Adipose tissue (tissue), 3 donors: Measurements from ENCODE around the gene PDCD1LG2. TPM values are rescaled to one million over a fixed set of nuclear protein-coding genes. Genes with fewer than 3 reads are reported as not detected.
"Not testable (repeated sequence)": the region's sequence is repeated elsewhere in the genome, so short reads cannot be mapped to it uniquely, and the experiment has no call there.

Experiments
- H3K27ac ChIP-seq: one replicate; pipeline ENCODE4 v1.5.1; 2013; ENCODE audit warnings: low read depth, low read length
- WGBS, 3 donors: extraction: QIAGEN DNeasy Blood & Tissue Kit; methylation state at CpG; one replicate each; pipeline ENCODE4 v1.1.7; 2013; 5-methylcytosine and 5-hydroxymethylcytosine counted together
- polyA plus RNA-seq, 3 donors: library from polyadenylated mRNA; stranded (reverse); fragments of 200-250 nt; gene quantifications; one replicate each; pipeline ENCODE4 v1.2.3, GENCODE V29; 2013
- donor health status: healthy with polysubstance abuse.
- donor health status: Bipolar disorder and iron deficiency.
- donor health status: healthy.

Gene PDCD1LG2
- polyA plus RNA-seq, 3 donors: 0.14 to 1.6 (median 1.1) TPM

DNA sequence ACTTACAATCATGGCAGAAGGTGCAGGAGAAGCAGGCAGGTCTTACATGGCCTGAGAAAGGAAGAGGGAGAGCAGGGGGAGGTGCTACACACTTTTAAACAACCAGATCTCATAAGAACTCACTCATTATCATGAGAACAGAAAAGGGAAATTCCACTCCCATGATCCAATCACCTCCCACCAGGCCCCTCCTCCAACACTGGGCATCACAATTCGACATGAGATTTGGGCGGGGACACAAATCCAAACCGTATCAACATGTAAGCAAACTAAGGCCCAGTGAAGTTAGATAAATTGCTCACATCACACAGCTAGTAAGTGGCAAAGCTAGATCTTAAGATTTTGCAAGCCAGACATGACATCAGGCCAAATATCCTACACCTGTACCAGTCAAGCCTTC, 70.3 kb downstream of the PDCD1LG2 start:
- 80 to 92% (median 87%) methylated on average over 3 of the region's 3 CpGs for WGBS, 3 donors
- H3K27ac ChIP-seq: no peak overlapping the region

GRCh38 chr9:5581706-5582105, 71.4 kb downstream of the PDCD1LG2 start:
- 95 to 100% (median 97%) methylated on average over 2 of the region's 2 CpGs for WGBS, 3 donors
- not testable (repeated sequence) for H3K27ac ChIP-seq

DNA sequence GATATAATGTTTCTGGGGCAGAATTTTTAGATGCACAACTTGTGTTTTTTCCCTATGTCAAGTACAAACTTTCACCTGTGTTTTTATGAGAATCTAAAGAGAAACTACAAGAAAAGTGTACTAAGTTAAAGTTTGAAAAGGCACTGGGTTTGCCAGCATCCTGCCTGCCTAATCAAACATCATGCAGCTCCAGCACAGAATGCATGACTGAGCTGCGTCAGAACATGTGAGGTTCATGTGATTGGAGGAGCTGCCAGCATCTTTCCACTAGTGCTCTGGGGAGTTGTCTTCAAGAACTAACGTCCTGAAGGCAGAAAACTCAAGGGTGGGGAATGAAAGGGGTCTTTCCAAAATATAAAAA, 72.5 kb downstream of the PDCD1LG2 start:
- no peak overlapping the region for H3K27ac ChIP-seq
- WGBS, 3 donors: 23 to 47% (median 29%) methylated on average over 2 of the region's 2 CpGs

- no peak overlapping the region for H3K27ac ChIP-seq
Measured at GRCh38 chr9:5586391-5586802, 76.1 kb downstream of the PDCD1LG2 start.

DNA sequence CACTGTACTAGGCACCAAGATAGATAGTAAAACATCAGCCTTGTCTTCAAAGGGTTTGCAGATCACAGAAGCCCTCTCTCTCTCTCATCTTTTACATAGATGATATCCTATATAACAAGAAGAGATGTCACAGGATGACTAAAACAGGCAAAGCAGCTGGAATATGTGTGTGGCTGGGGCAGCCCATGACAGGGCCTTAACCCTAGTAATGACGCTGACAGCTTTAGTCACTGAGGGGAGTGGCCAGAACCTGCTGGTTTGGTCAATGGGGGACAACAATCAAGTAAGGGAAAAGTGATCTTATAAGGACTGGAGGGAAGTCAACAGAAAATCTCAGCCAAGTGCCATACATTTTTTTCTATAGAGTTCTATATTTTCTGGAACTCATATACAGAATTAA, 76.7 kb downstream of the PDCD1LG2 start:
- H3K27ac ChIP-seq: no peak overlapping the region
- 83 to 96% (median 89%) methylated on average over 1 of the region's 1 CpG for WGBS, 3 donors

GRCh38 chr9:5592231-5592630, 81.9 kb downstream of the PDCD1LG2 start:
- no peak overlapping the region for H3K27ac ChIP-seq
- 70 to 87% (median 86%) methylated on average over 3 of the region's 3 CpGs for WGBS, 3 donors

DNA sequence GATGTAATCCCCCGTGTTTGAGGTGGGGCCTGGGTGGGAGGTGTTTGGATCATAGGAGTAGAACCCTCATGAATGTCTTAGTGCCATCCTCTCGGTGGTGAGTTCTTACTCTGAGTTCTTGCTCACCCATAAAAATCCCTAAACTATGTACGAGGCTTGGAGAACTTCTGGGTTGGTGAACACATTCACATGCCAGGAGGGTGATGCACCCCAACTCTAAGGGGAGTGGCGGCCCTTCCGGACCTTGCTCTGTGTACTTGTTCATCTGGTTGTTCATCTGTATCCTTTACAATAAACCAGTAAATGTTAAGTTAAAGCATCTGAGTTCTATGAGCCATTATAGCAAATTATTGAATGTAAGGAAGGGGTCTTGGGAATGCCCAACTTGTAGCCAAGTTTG, 82.6 kb downstream of the PDCD1LG2 start:
- no peak overlapping the region for H3K27ac ChIP-seq
- WGBS, 3 donors: 86 to 95% (median 92%) methylated on average over 5 of the region's 5 CpGs

- WGBS, 3 donors: 49 to 92% (median 58%) methylated on average over 2 of the region's 2 CpGs
- no peak overlapping the region for H3K27ac ChIP-seq
Measured at GRCh38 chr9:5593904-5594303, 83.6 kb downstream of the PDCD1LG2 start.

DNA sequence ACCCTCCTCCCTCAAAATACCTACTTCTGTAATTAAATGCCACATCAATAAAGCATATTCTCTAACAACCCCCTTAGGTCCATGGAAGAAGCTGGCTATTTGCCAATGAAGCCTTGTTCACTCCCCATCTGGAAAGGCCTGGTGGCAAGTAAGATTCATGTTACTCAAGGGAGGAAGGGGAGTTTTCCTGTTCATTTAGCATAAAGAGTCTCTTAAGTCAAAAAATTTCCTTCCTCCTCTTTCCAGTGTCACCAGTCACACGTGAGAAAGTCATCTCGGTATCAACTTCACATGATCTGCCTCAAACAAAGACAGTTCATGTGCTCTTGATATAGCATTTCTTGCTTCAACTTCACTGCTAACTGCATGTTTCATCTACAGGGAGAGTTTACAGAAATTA, 85.8 kb downstream of the PDCD1LG2 start:
- 8 to 65% (median 15%) methylated on average over 2 of the region's 2 CpGs for WGBS, 3 donors

DNA sequence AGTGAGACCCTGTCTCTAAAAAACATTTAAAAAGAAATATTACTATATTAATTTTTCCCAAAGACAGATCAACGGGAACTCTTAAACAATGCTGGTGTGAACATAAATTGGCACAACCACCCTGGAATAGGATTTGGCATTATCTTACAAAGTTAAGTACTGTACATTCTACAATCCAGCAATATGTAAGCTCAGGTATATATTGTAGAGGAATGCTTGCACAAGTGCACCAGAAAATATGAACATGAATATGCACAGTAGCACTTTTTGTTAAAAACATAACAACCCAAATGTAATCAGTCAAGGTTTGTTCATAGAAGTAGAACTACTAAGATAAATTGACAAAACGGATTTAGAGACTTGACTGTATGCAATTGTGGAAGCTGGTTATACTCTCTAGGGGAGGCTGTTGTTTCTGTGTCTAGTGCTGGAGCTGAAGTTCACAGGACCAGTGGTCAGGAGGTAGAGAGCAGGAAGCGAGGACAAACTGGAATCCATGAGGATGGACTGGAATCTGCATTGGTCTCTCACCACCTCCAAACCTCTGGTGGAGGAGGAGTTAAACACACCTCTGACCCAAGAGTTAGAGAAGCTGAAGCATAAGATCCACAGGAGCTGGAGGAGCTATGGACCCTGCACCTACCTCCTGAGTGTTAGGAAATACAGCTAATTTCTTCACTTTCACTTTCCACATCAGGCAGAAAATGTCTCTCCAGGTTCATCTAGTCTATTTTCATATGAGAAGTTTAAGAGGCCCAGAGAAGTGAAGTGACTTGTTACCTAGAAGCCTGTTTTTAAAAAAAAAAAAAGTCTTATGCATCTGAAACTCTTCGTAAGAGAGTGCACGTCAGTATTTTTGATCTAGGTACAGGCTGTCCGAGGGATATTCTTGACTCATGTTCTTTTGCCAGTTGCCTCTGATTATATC, 98.2 kb downstream of the PDCD1LG2 start:
- 23 to 45% (median 32%) methylated on average over 6 of the region's 6 CpGs for WGBS, 3 donors
- no peak overlapping the region for H3K27ac ChIP-seq

More for the DNA sequence above, 85.8 kb downstream of the PDCD1LG2 start:
- no peak overlapping the region for H3K27ac ChIP-seq

DNA sequence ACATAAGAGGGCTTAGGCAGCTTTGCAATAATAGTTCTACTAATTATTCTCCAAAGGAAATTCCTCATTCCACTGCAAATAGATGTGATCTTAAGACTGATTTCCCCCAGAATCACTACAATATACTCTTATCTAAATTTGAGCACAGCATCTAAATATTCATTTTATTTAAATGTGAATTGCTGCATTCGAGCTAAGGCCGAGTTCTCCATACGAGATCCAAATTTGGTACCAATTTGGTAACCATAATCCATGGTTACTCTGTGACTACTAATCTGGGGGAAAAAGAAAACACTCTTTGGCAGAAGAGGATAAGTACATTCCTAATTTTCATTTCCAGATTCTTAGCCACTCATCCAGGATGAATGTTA, 98.9 kb downstream of the PDCD1LG2 start:
- no peak overlapping the region for H3K27ac ChIP-seq
- 67 to 75% (median 67%) methylated on average over 3 of the region's 3 CpGs for WGBS, 3 donors

DNA sequence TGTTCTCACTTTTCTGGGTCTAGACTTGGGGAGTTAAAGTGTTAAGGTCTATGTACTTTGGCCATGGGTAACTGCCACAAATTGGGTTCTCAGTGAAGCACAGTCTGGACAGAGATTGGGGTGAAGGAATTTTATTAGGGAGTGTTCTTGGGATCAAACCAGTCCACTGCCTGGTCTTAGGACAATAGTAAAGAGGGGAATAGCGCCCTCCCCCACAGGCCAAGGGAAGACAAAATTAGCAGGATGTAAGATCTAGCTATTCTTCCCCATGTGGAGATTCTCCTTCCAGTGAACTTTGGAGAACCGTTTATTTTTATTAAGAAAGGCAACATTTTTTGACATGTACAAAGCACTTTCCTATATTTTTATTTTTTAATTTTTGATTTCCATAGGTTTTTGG, 100.2 kb downstream of the PDCD1LG2 start:
- H3K27ac ChIP-seq: no peak overlapping the region
- WGBS, 3 donors: 58 to 81% (median 81%) methylated on average over 2 of the region's 2 CpGs

DNA sequence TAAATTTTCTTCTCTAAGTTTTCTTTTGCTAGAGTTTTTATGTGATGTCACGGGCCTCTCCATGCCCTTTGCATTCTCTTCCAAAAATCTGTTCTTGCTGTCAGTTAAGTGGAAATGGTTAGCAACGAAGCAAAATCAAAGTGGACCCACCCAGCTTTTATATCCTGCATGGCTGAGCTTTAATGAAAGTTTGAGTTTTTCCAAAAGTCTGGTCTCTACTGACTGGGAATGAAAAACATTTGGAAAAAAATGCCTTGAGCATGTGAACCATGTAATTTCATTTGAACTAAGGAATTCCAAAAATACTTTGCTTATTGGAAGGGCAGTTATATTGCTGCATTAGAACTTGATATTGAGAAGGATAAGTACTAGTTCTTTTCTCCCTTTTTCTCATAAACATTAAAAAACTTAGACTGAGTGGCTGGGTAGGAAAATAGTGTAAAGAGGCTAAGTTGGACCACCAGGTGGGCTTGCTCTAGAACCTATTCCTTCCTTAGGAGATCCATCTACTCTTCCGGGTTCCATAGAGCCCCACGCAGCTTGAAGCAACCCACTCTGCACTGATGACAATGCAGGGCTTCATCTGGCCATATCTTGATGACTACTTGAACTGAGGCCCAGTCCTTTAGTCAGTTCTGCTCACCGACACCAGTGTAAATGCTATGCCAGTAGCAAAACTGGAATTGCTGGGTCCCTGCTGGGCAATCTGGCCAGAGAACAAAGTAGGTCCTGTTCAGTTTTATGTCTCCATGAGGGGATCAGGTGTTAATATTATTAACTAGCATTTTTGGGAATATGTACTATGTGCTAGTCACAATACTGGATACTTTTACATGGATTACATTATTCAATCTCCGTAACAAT, 101.2 kb downstream of the PDCD1LG2 start:
- 75 to 82% (median 78%) methylated on average over 6 of the region's 6 CpGs for WGBS, 3 donors
- no peak overlapping the region for H3K27ac ChIP-seq

- no peak overlapping the region for H3K27ac ChIP-seq
Measured at GRCh38 chr9:5612185-5612530, 101.8 kb downstream of the PDCD1LG2 start.

DNA sequence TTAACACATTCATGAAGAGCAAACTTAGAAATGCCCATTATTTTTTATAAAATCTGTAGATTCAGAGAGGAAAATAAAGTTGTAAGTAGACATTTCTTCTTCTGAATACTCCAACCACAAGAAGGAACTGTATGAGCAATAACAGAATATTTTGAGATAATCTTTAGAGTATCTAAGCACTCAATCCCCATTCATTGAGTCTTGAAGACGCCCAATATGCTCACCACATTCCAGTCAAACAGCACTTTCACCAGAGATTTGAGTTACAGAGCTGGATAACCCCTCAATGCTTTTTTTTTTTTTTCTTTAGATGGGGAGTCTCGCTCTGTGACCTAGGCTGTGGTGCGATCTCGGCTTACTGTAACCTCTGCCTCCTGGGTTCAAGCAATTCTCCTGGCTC, 103.9 kb downstream of the PDCD1LG2 start:
- no peak overlapping the region for H3K27ac ChIP-seq
- 96 to 97% (median 97%) methylated on average over 4 of the region's 4 CpGs for WGBS, 3 donors

GRCh38 chr9:5614985-5615384, 104.7 kb downstream of the PDCD1LG2 start:
- WGBS, 3 donors: 90 to 92% (median 92%) methylated on average over 3 of the region's 3 CpGs
- H3K27ac ChIP-seq: no peak overlapping the region

DNA sequence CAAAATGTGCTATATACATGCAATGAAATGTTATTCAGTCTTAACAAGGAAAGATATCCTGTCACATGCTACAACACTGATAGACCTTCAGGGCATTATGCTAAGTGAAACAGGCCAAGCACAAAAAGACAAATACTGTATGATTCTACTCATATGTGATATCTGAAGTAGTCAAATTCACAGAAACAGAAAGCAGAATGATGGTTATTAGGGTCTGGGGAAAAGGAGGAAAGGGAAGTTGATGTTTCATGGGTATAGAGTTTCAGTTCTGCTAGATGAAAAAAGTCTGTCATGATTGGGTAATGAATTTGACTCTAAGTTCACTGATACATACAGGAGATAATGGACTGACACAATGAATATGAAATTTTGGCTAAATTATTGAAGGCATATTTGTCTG, 107.4 kb downstream of the PDCD1LG2 start:
- H3K27ac ChIP-seq: no peak overlapping the region

DNA sequence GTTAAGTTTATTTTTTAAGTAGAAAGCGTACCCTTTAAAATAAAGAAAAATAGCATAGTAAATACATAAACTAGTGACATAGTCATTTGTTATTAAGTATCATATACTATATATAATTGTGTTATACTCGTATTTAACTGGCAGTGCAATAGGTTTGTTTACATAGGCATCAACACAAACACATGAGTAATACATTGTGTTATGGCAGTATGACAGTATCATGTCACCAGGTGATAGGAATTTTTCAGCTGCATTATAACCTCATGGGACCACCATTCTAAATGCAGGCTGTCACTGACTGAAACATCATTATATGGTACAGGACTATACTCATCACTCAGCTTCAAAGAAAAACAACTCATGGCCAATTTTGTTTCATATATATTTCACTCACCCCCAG, 110.2 kb downstream of the PDCD1LG2 start:
- 86 to 98% (median 97%) methylated on average over 2 of the region's 2 CpGs for WGBS, 3 donors
- no peak overlapping the region for H3K27ac ChIP-seq
